Keratinocyte (primary cell): ENCODE data around the gene BLTP1. TPM values are rescaled to one million over a fixed set of nuclear protein-coding genes. Genes with fewer than 3 reads are reported as not detected.

Experiments used
- DNase-seq: peaks from one replicate; pipeline ENCODE4 v3.0.0-alpha.2; 2011; ENCODE audit warnings: low read depth, missing footprints, low spot score
- FAIRE-seq: peaks from 2 replicates; lab custom pipeline; 2011; peaks lifted over from hg19 to GRCh38; lab: Jason Lieb, UNC
- H2AFZ ChIP-seq: 2 replicates; pipeline ENCODE4 v1.6.0; 2012; ENCODE audit warnings: low read length, control low read depth, inconsistent platforms; ENCODE audit not compliant: control insufficient read depth
- H3K27ac ChIP-seq: 2 replicates; pipeline ENCODE4 v1.5.1; 2011; ENCODE audit warnings: low read length; ENCODE audit not compliant: control insufficient read depth, insufficient read depth
- H3K27me3 ChIP-seq: 3 replicates; pipeline ENCODE4 v1.6.0; 2011; ENCODE audit warnings: low read length; ENCODE audit not compliant: control insufficient read depth, insufficient read depth; ENCODE audit errors: extremely low read depth
- H3K36me3 ChIP-seq, 2 experiments: 2 replicates in 1 of 2; 3 replicates in 1 of 2; pipeline ENCODE4 v1.5.1; 2011; ENCODE audit warnings: low read length in 2 of 2, mild to moderate bottlenecking in 1 of 2; ENCODE audit not compliant: control insufficient read depth in 2 of 2, insufficient read depth in 2 of 2; ENCODE audit errors: extremely low read depth in 1 of 2
- H3K4me1 ChIP-seq: 3 replicates; pipeline ENCODE4 v1.5.1; 2011; ENCODE audit warnings: low read length; ENCODE audit not compliant: control insufficient read depth, insufficient read depth; ENCODE audit errors: extremely low read depth
- H3K4me2 ChIP-seq: 3 replicates; pipeline ENCODE4 v1.6.0; 2011; ENCODE audit warnings: low read depth, low read length; ENCODE audit not compliant: control insufficient read depth, insufficient read depth; ENCODE audit errors: extremely low read depth
- H3K4me3 ChIP-seq, 3 experiments: fragments of 200-600 bp in 1 of 3; sonication (generic) in 1 of 3; 2 replicates in 2 of 3; 3 replicates in 1 of 3; pipeline ENCODE4 v1.5.1; 2011 to 2016; ENCODE audit warnings: low read length in 3 of 3, mild to moderate bottlenecking in 3 of 3, control low read depth in 2 of 3, inconsistent platforms in 1 of 3, low read depth in 1 of 3, mixed read lengths in 1 of 3, mixed run types in 1 of 3, moderate library complexity in 1 of 3; ENCODE audit not compliant: control insufficient read depth in 2 of 3, insufficient read depth in 2 of 3; ENCODE audit errors: extremely low read depth in 1 of 3
- H3K79me2 ChIP-seq: 2 replicates; pipeline ENCODE4 v1.6.0; 2012; ENCODE audit warnings: low read length; ENCODE audit not compliant: control insufficient read depth, insufficient read depth
- H3K9ac ChIP-seq: 3 replicates; pipeline ENCODE4 v1.6.0; 2011; ENCODE audit warnings: low read length; ENCODE audit not compliant: control insufficient read depth, insufficient read depth; ENCODE audit errors: extremely low read depth
- H3K9me1 ChIP-seq: 3 replicates; pipeline ENCODE4 v1.6.0; 2011; ENCODE audit warnings: low read length; ENCODE audit not compliant: control insufficient read depth, insufficient read depth; ENCODE audit errors: extremely low read depth
- H3K9me3 ChIP-seq: 2 replicates; pipeline ENCODE4 v1.5.1; 2012; ENCODE audit warnings: low read depth, low read length; ENCODE audit not compliant: control insufficient read depth
- H4K20me1 ChIP-seq: 3 replicates; pipeline ENCODE4 v1.6.0; 2011; ENCODE audit warnings: low read length; ENCODE audit not compliant: control insufficient read depth, insufficient read depth; ENCODE audit errors: extremely low read depth
- CTCF ChIP-seq, 3 experiments: IDR thresholded peaks in 1 of 3; conservative IDR thresholded peaks in 1 of 3; optimal IDR thresholded peaks in 1 of 3; 2 replicates in 2 of 3; 3 replicates in 1 of 3; pipeline versions ENCODE3 to v1.5.1; 2011; ENCODE audit warnings: low read length in 3 of 3, mild to moderate bottlenecking in 3 of 3, moderate library complexity in 2 of 3, control low read depth in 1 of 3, inconsistent platforms in 1 of 3; ENCODE audit not compliant: insufficient read depth in 2 of 3; ENCODE audit errors: extremely low read depth in 1 of 3
- EZH2 ChIP-seq: IDR thresholded peaks from one replicate; pipeline ENCODE4 v1.6.1; 2012; ENCODE audit warnings: inconsistent platforms, mild to moderate bottlenecking, low read length, moderate library complexity
- dilution Hi-C: fragments of 300-500 bp; cut with MboI; formaldehyde crosslinking; loops from one replicate; pipeline ENCODE4 v1.7.0; 2020; ENCODE audit warnings: low sequenced_read_pairs; ENCODE audit not compliant: extremely low pct_ligation_motif_present
- polyA plus RNA-seq, 5 experiments: library from polyadenylated mRNA; depleted of rRNA in 3 of 5; stranded (reverse) in 3 of 5; stranded (forward) in 1 of 5; unstranded in 1 of 5; fragments of >200 nt; gene quantifications; 1 replicate in 1 of 5; 2 replicates in 3 of 5; 3 replicates in 1 of 5; pipeline versions ENCODE4 v1.2.1 to v1.2.3, GENCODE V29; 2011 to 2012; ENCODE audit warnings: missing spikeins in 2 of 5, low read depth in 1 of 5, low replicate concordance in 1 of 5

The BLTP1 gene
- polyA plus RNA-seq, 1 donor (not counting 4 experiments of a cell fraction or from before 2014, with no cell fraction given), result 28.9 TPM

- no peak overlapping the region for H3K4me2 ChIP-seq
- H3K27ac ChIP-seq, result no peak overlapping the region
- dilution Hi-C loops, result no loop called here
- H3K9me3 ChIP-seq, result no peaks in the 10 kb centered on the region
- FAIRE-seq (no peak), DNase-seq (no peak)
- no peaks in the 10 kb centered on the region for H3K36me3 ChIP-seq
- no peak overlapping the region for H2AFZ ChIP-seq
- no peaks in the 10 kb centered on the region for H4K20me1 ChIP-seq
- no peaks in the 10 kb centered on the region for H3K9me1 ChIP-seq
- no peak overlapping the region for H3K4me3 ChIP-seq
- no peak for TF ChIP-seq EZH2
- H3K9ac ChIP-seq, result no peak overlapping the region
- H3K79me2 ChIP-seq, result no peaks in the 10 kb centered on the region
- no peaks in the 10 kb centered on the region for H3K4me1 ChIP-seq
- H3K27me3 ChIP-seq, result no peaks in the 10 kb centered on the region
Observed at GRCh38 chr4:122140834-122141233, 11.3 kb upstream of the BLTP1 start.

GRCh38 chr4:122142687-122143086, 9.4 kb upstream of the BLTP1 start:
- Histone ChIP-seq H3K9me1 (no peaks in the 10 kb centered on the region), H3K27ac (no peak overlapping the region), H3K9me3 (no peaks in the 10 kb centered on the region), H3K9ac (no peak overlapping the region), H3K79me2 (no peaks in the 10 kb centered on the region), H4K20me1 (no peaks in the 10 kb centered on the region), H3K36me3 (no peaks in the 10 kb centered on the region), H3K4me3 (no peak overlapping the region), H3K4me1 (no peaks in the 10 kb centered on the region), H3K27me3 (no peaks in the 10 kb centered on the region), H2AFZ (no peak overlapping the region), H3K4me2 (no peak overlapping the region)
- DNase-seq, result no peak
- TF ChIP-seq CTCF (optimal IDR thresholded peaks at IDR 0.05 in 1 of 3, IDR thresholded peaks at IDR 0.05 in 1 of 3, conservative IDR thresholded peaks at IDR 0.05 in 1 of 3; ENCODE audit: extremely low read depth in 1 of 3, insufficient read depth in 2 of 3, low read length in 3 of 3) (no peak), EZH2 (no peak)
- dilution Hi-C loops, result no loop called here
- FAIRE-seq, result no peak

GRCh38 chr4:122146652-122147051, 5.5 kb upstream of the BLTP1 start:
- H3K27ac ChIP-seq, result no peak overlapping the region
- no peaks in the 10 kb centered on the region for H3K4me1 ChIP-seq
- dilution Hi-C loops, result no loop called here
- no peak for DNase-seq
- no peak for FAIRE-seq
- no peak overlapping the region for H3K9ac ChIP-seq
- H3K9me1 ChIP-seq, result no peaks in the 10 kb centered on the region
- no peak for TF ChIP-seq EZH2
- no peak for TF ChIP-seq CTCF (optimal IDR thresholded peaks at IDR 0.05 in 1 of 3, IDR thresholded peaks at IDR 0.05 in 1 of 3, conservative IDR thresholded peaks at IDR 0.05 in 1 of 3; ENCODE audit: extremely low read depth in 1 of 3, insufficient read depth in 2 of 3, low read length in 3 of 3)
- H3K79me2 ChIP-seq, result no peaks in the 10 kb centered on the region
- no peaks in the 10 kb centered on the region for H3K36me3 ChIP-seq
- H4K20me1 ChIP-seq, result no peaks in the 10 kb centered on the region
- H3K27me3 ChIP-seq, result no peaks in the 10 kb centered on the region
- H3K9me3 ChIP-seq, result no peaks in the 10 kb centered on the region
- no peak overlapping the region for H3K4me3 ChIP-seq
- no peak overlapping the region for H2AFZ ChIP-seq
- H3K4me2 ChIP-seq, result no peak overlapping the region
